ENCODE measurements around the gene ARF1. TPM values are rescaled to one million over a fixed set of nuclear protein-coding genes. Genes with fewer than 3 reads are reported as not detected.

Gene ARF1
- total RNA-seq, 1 experiment from 2014 or later: 413 TPM

DNA sequence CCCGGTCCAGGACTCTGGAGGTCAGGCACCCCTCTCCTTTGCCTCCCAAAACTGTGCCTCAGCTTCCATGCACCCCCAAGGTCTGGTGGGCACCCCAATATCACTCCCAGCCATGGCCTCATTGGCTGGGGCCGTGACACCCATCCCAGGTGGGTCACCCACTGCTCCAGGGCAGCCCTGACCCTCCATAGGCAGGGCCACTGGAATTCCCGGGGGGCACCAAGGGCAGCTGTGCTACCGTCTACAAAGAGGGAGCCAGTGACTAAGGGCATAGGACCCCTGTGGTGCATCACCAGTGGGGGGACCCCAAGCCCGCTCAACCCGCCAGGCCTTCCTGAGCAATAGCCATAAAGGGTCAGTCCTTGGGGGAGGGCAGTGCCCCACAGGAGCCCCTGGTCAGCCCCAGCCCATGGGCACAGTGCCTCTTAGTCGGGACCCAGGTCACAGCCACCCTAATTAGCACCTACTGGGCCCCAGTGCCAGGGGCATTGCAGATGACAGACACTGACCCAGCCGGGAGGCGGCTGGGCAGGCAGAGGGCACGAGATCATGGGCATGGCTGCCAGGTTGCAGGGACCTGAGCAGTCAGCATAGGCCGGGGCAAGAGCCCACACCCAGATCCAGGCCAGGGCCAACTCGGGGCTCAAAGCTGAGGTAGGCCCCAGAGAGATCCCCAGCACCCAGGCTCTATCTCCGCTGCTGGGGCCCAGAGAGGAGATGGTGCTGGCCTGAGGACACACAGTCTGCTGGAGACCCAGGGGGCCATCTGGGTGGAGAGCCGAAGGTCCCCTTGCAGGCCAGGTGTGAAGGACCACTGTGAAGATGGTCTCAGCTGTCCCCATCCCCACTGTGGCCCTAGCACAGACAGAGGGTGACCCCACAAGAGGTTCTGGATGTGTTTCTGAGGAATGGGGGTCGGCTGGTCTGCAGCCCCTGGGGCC lies 19.0 kb upstream of the ARF1 start:
- H3K27me3 ChIP-seq: peaks cover 24% of the 10 kb centered on the region
- H3K4me3 ChIP-seq: no peak overlapping the region
- H3K36me3 ChIP-seq: no peaks in the 10 kb centered on the region
- no peak for DNase-seq
- no peaks in the 10 kb centered on the region for H3K9me3 ChIP-seq

DNA sequence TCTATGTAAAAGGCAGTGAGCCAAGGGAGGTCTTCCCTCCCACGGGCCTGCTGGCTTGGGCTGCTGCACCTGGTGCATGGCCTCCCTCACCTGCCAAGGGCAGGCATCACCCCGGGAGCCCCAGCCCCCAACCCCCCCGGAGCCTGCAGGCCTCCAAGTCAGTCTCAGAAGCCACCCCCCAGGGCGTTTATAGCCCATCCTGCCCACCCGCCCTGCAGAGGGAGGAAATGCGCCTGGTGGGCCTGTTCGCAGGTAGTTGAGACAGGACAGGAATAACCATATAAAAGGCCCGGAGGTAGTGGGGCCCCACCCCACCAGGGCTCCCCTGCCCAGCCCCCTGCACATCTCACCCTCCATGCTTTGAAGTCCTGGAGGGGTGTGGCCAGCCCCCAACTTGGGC lies 18.2 kb upstream of the ARF1 start:
- Histone ChIP-seq H3K4me3 (no peak overlapping the region), H3K9me3 (no peaks in the 10 kb centered on the region), H3K36me3 (no peaks in the 10 kb centered on the region), H3K27me3 (peaks cover 17% of the 10 kb centered on the region)
- DNase-seq: no peak

DNA sequence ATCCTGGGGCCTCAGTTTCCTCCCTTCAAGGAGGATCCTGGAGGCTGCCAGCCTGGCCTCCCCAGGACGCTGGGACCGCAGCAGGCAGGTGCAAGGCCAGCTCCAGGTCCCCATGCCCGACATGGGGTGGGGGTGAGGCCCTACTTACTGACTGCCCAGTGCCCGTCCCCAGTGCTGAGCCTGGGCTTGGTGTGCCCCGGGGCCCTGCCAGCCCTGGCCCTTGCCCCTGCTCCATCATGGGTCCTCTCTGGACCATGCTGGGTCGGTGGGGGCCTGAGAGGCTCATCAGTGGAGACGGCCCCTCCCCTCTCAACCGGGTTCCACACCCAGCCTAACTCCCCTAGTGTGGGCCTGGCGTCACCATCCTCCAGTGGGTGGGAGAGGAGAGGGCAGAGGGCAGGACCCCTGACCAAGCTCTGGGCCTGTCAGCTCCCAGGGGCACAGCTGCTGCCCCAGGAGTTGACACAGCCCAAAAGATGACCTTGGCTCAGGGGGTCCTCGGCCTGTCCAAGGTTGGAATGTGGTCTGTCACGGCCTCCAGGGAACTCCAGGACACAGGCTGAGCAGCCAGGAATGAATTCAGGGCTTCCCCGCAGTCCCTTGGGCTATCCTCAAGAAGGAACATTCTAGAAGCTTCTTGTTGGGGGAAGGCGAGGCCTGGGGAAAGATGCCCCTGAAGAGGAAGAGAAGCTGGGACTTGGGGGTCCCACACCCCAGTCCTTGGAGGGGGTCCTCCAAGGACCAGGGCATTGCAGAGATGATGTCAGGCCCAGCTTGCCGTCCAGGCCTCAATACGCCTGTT lies 17.6 kb upstream of the ARF1 start:
- Histone ChIP-seq H3K36me3 (no peaks in the 10 kb centered on the region), H3K9me3 (no peaks in the 10 kb centered on the region), H3K27me3 (peaks cover 11% of the 10 kb centered on the region), H3K4me3 (no peak overlapping the region)
- no peak for DNase-seq

GRCh38 chr1:228065543-228066347 lies 16.8 kb upstream of the ARF1 start:
- Histone ChIP-seq H3K4me3 (no peak overlapping the region), H3K9me3 (no peaks in the 10 kb centered on the region), H3K36me3 (no peaks in the 10 kb centered on the region), H3K27me3 (peaks cover 7% of the 10 kb centered on the region; the same call in 1 of the 2 replicates)
- DNase-seq: no peak

DNA sequence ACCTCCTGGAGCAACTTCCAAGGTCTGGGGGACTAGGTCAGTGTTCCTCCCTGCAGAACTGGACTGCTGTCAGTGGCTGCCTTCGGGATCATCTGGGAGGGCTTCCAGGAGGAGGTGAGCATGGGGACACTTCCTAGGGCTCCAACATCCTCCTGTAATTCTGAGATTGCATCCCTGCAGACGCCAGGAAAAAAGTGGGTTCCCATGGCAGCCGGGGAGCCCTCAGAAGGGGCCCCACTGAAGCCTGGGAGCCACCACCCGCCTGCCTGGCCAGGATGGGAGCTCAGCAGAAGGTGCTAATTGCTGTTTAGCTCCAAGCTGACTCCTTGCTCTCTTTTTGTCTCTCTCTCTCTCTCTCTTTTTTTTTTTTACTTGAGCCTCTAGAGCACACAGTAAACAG lies 16.1 kb upstream of the ARF1 start:
- Histone ChIP-seq H3K4me3 (no peak overlapping the region), H3K9me3 (no peaks in the 10 kb centered on the region), H3K27me3 (peaks cover 7% of the 10 kb centered on the region; the same call in 1 of the 2 replicates), H3K36me3 (no peaks in the 10 kb centered on the region)
- DNase-seq: no peak

- Histone ChIP-seq H3K9me3 (no peaks in the 10 kb centered on the region), H3K36me3 (no peaks in the 10 kb centered on the region), H3K27me3 (peaks cover 7% of the 10 kb centered on the region; the same call in 1 of the 2 replicates), H3K4me3 (no peak overlapping the region)
- DNase-seq: no peak
Measured at GRCh38 chr1:228066891-228067654, 15.4 kb upstream of the ARF1 start.

GRCh38 chr1:228068359-228068758 lies 14.1 kb upstream of the ARF1 start:
- DNase-seq: no peak
- peaks cover 7% of the 10 kb centered on the region; the same call in 1 of the 2 replicates for H3K27me3 ChIP-seq
- H3K4me3 ChIP-seq: no peak overlapping the region
- no peaks in the 10 kb centered on the region for H3K9me3 ChIP-seq
- no peaks in the 10 kb centered on the region for H3K36me3 ChIP-seq

DNA sequence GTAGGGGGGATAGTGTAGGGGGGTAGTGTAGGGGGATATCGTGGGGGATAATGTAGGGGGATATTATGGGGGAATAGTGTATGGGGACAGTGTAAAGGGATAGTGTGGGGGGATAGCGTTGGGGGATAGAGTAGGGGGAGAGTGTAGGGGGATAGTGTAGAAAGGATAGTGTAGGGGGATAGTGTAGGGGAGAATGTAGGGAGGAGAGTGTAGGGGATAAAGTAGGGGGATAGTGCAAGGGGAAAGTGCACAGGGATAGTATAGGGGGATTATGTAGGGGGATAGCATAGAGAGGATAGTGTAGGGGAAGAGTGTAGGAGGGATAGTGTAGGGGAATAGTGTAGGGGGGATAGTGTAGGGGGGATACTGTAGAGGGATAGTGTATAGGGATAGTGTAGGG lies 12.3 kb upstream of the ARF1 start:
- no peak overlapping the region for H3K4me3 ChIP-seq
- DNase-seq: no peak
- H3K36me3 ChIP-seq: no peaks in the 10 kb centered on the region
- no peaks in the 10 kb centered on the region for H3K9me3 ChIP-seq
- peaks cover 7% of the 10 kb centered on the region; the same call in 1 of the 2 replicates for H3K27me3 ChIP-seq

DNA sequence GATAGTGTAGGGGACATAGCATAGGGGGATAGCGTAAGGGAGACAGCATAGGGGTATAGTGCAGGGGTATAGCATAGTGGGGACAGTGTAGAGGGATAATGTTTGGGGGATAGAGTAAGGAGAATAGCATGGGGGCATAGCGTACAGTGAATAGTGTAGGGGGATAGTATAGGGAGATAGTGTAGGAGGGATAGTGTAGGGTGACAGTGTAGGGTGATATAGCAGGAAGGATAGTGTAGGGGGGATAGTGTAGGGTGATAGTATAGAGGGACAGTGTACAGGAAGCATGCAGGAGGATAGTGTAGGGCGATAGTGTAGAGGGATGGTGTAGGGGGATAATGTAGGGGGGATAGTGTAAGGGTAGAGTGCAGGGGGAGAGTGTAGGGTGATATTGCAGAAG lies 11.7 kb upstream of the ARF1 start:
- Histone ChIP-seq H3K4me3 (no peak overlapping the region), H3K36me3 (no peaks in the 10 kb centered on the region), H3K9me3 (no peaks in the 10 kb centered on the region), H3K27me3 (peaks cover 7% of the 10 kb centered on the region; the same call in 1 of the 2 replicates)
- DNase-seq: no peak

DNA sequence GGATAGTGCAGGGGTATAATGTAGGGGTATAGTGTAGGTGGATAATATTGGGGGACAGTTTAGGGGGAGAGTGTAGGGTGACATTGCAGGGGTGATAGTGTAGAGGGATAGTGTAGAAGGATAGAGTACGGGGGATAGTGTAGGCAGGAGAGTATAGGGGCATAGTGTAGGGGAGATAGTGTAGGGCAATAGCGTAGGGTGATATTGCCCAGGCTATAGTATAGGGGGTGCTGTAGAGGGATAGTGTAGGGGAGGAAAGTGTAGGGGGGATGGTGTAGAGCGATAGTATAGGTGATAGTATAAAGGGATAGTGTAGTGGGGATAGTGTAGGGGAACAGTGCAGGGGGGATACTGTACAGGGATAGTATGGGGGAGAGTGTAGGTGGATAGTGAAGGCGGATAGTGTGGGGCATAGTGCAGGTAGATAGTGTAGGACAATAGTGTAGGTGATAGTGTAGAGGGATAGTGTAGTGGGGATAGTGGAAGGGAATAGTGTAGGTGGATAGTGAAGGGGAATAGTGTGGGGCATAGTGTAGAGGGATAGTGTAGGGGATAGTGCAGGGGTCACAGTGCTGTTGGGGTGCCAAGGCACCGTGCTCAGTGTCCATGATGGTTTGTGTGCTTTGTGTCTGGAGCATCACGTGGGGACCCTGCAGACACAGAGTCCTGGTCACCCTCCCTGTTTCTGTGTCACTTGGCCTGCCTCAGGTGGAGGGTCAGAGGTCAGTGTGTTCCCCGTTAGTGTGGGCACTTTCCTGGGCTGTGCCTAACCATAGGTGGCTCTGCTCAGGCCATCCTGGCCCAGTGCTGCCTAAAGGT lies 10.5 kb upstream of the ARF1 start:
- Histone ChIP-seq H3K4me3 (no peak overlapping the region), H3K36me3 (no peaks in the 10 kb centered on the region), H3K9me3 (no peaks in the 10 kb centered on the region), H3K27me3 (peaks cover 4% of the 10 kb centered on the region; the same call in 1 of the 2 replicates)
- no peak for DNase-seq

GRCh38 chr1:228072658-228073043 lies 9.9 kb upstream of the ARF1 start:
- Histone ChIP-seq H3K9me3 (no peaks in the 10 kb centered on the region), H3K36me3 (no peaks in the 10 kb centered on the region), H3K27me3 (no peaks in the 10 kb centered on the region), H3K4me3 (no peak overlapping the region)
- no peak for DNase-seq

DNA sequence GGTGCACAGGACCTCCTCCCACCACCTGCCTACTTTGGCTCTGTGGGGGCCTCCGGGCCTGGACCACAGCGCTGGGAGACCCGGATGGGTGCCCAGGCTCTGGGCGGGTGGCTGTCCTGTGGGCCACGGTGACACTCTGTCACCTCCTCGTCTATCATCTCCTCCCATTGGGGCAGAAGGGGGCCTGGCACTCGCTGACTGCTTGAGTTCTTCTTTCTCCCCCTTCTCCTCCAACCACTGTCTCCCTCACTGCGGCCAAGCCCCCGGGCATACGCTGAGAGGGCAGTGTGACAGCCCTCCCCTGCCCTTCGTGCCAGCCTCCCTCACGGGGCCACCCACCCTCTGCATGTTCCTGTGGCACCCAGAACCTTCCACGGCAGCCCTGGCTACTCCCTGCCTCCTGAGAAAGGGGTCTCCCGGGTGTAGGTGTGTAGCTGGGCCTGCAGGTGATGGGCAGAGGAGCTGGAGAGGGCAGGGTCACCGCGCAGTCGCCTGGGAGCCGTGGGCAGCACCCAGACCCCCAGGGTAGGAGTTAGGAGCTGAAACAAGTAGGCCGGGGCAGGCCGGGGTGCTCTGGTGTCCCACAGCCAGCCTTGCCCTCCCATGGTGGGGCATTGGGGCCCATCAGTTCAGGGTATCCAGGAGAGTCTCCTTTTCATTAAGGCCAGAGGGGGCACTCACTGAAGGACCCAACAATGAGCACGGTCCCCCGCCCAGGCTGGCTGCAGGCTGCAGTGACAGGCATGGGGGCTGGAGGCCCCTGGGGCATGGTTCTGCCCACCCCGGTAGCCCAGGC lies 9.2 kb upstream of the ARF1 start:
- no peaks in the 10 kb centered on the region for H3K9me3 ChIP-seq
- no peaks in the 10 kb centered on the region for H3K27me3 ChIP-seq
- H3K4me3 ChIP-seq: no peak overlapping the region
- DNase-seq: no peak
- H3K36me3 ChIP-seq: no peaks in the 10 kb centered on the region

GRCh38 chr1:228073857-228074545 lies 8.5 kb upstream of the ARF1 start:
- no peaks in the 10 kb centered on the region for H3K36me3 ChIP-seq
- H3K27me3 ChIP-seq: no peaks in the 10 kb centered on the region
- H3K9me3 ChIP-seq: no peaks in the 10 kb centered on the region
- H3K4me3 ChIP-seq: no peak overlapping the region
- no peak for DNase-seq
